Lung (tissue), 12 donors: Measurements from ENCODE around the gene EPS8. TPM values are rescaled to one million over a fixed set of nuclear protein-coding genes. Genes with fewer than 3 reads are reported as not detected.

ENCODE experiments used
- ATAC-seq: fragments of 200-7000 bp; cut with Tn5 transposase; one replicate; pipeline ENCODE4 v1.9.1; 2020; ENCODE audit warnings: moderate number of reproducible peaks; ENCODE audit not compliant: insufficient read depth, low FRiP score
- DNase-seq, 3 donors: peaks; one replicate each; pipeline ENCODE4 v3.0.0-alpha.2; 2013 to 2017
- H3K27ac ChIP-seq, 2 donors: one replicate each; pipeline ENCODE4 v1.5.1; 2013; ENCODE audit warnings: mild to moderate bottlenecking in 2 of 2, moderate library complexity in 2 of 2, control low read depth in 1 of 2, inconsistent platforms in 1 of 2, low read depth in 1 of 2, low read length in 1 of 2
- H3K27me3 ChIP-seq, 3 donors: one replicate each; pipeline ENCODE4 v1.5.1; 2013; ENCODE audit warnings: low read length in 2 of 3; ENCODE audit not compliant: control insufficient read depth in 3 of 3, insufficient read depth in 3 of 3
- H3K36me3 ChIP-seq, 4 donors: one replicate each; pipeline ENCODE4 v1.5.1; 2013; ENCODE audit warnings: low read length in 4 of 4, mild to moderate bottlenecking in 1 of 4, moderate library complexity in 1 of 4; ENCODE audit not compliant: control insufficient read depth in 4 of 4, insufficient read depth in 4 of 4
- H3K4me1 ChIP-seq, 5 donors: one replicate each; pipeline ENCODE4 v1.5.1; 2013; ENCODE audit warnings: low read length in 5 of 5, mild to moderate bottlenecking in 2 of 5, moderate library complexity in 1 of 5; ENCODE audit not compliant: control insufficient read depth in 5 of 5, insufficient read depth in 5 of 5
- H3K4me3 ChIP-seq: one replicate; pipeline ENCODE4 v1.5.1; 2013; ENCODE audit warnings: mild to moderate bottlenecking, control low read depth, moderate library complexity
- H3K9ac ChIP-seq, 2 donors: one replicate each; pipeline ENCODE4 v1.5.1; 2013; ENCODE audit warnings: low read length in 2 of 2, control low read depth in 1 of 2; ENCODE audit not compliant: insufficient read depth in 1 of 2
- H3K9me3 ChIP-seq, 4 donors: one replicate each; pipeline ENCODE4 v1.5.1; 2013; ENCODE audit warnings: low read length in 3 of 4, mild to moderate bottlenecking in 1 of 4, moderate library complexity in 1 of 4; ENCODE audit not compliant: control insufficient read depth in 4 of 4, insufficient read depth in 3 of 4
- CTCF ChIP-seq: IDR thresholded peaks from 2 replicates; pipeline ENCODE4 v1.5.1; 2012; ENCODE audit warnings: mild to moderate bottlenecking; ENCODE audit errors: control extremely low read depth, extremely low read depth
- whole genome bisulfite sequencing, 2 donors: extraction: QIAGEN DNeasy Blood & Tissue Kit; methylation state at CpG; one replicate each; pipeline ENCODE4 v1.1.7; 2013; 5-methylcytosine and 5-hydroxymethylcytosine counted together
- polyA plus RNA-seq, 2 donors: library from polyadenylated mRNA; stranded (reverse); fragments of 200-250 nt; gene quantifications; one replicate each; pipeline ENCODE4 v1.2.1, GENCODE V29; 2013
- total RNA-seq, 2 donors: library from RNA; depleted of rRNA in 1 of 2; stranded (reverse); fragments of >200 nt in 1 of 2; gene quantifications; one replicate each; pipeline ENCODE4 v1.2.1, GENCODE V29; 2014 to 2021
- donor health status: control.
- donor health status: control.
- donor health status: Bipolar disorder and iron deficiency.
- donor health status: healthy.
- donor health status: DM: yes; HTN: yes; CAD: no.

EPS8 gene
- total and polyA plus RNA-seq, 4 donors = 30.1 to 153 (median 48.9) TPM

- no peak overlapping the region for H3K4me3 ChIP-seq
Observed at GRCh38 chr12:15728118-15728598, 61.0 kb downstream of the EPS8 start.

GRCh38 chr12:15726878-15727150 lies 62.4 kb downstream of the EPS8 start:
- Histone ChIP-seq H3K9me3 (no peaks in the 10 kb centered on the region), H3K9ac (no peak overlapping the region), H3K4me3 (no peak overlapping the region), H3K4me1 (peaks cover 0 to 6% (median 0%) of the 10 kb centered on the region in 5 donors), H3K36me3 (no peaks in the 10 kb centered on the region), H3K27ac (no peak overlapping the region), H3K27me3 (no peaks in the 10 kb centered on the region)
- TF ChIP-seq CTCF = no peak
- ATAC-seq (no peak), DNase-seq (no peak)

More at GRCh38 chr12:15728118-15728598, 61.0 kb downstream of the EPS8 start:
- WGBS, 2 donors = 85 to 86% methylated on average over 5 of the region's 5 CpGs
- H3K9ac ChIP-seq = no peak overlapping the region
- no peaks in the 10 kb centered on the region for H3K27me3 ChIP-seq
- DNase-seq = no peak
- TF ChIP-seq CTCF = no peak
- H3K9me3 ChIP-seq = no peaks in the 10 kb centered on the region
- peaks cover 0 to 6% (median 0%) of the 10 kb centered on the region in 5 donors for H3K4me1 ChIP-seq
- no peak overlapping the region for H3K27ac ChIP-seq
- ATAC-seq = no peak
- no peaks in the 10 kb centered on the region for H3K36me3 ChIP-seq

- TF ChIP-seq CTCF = no peak
- no peak overlapping the region for H3K4me3 ChIP-seq
- WGBS, 2 donors = 44 to 47% methylated on average over 2 of the region's 2 CpGs
- no peaks in the 10 kb centered on the region for H3K9me3 ChIP-seq
- no peak overlapping the region for H3K27ac ChIP-seq
- H3K36me3 ChIP-seq = no peaks in the 10 kb centered on the region
- ATAC-seq = no peak
- DNase-seq = no peak
- no peak overlapping the region for H3K9ac ChIP-seq
- peaks cover 0 to 6% (median 0%) of the 10 kb centered on the region in 5 donors for H3K4me1 ChIP-seq
- no peaks in the 10 kb centered on the region for H3K27me3 ChIP-seq
Observed at GRCh38 chr12:15726027-15726877, 62.9 kb downstream of the EPS8 start.
